C4-2B (cell line): Measurements from ENCODE around the gene PDE4B.

ENCODE experiments used
- CTCF ChIP-seq: fragments of 450-650 bp; conservative IDR thresholded peaks from 2 replicates; pipeline ENCODE4 v1.5.1; 2017; ENCODE audit warnings: mild to moderate bottlenecking
- ZFX ChIP-seq: fragments of 450-650 bp; IDR thresholded peaks from 2 replicates; pipeline ENCODE4 v1.6.1; 2017

GRCh38 chr1:65820983-65821382 is 28.3 kb downstream of the PDE4B start:
- TF ChIP-seq CTCF: no peak
- no peak for TF ChIP-seq ZFX
